Kidney (tissue), 14 donors: ENCODE data around the gene DCTN4. TPM values are rescaled to one million over a fixed set of nuclear protein-coding genes. Genes with fewer than 3 reads are reported as not detected.
A peak's percentile ranks its signal among the peaks of the same experiment; 100 is the strongest.

ENCODE experiments used
- DNase-seq, 5 donors: peaks; one replicate each; pipeline ENCODE4 v3.0.0-alpha.2; 2013 to 2020
- FAIRE-seq: peaks from 2 replicates; lab custom pipeline; 2012; peaks lifted over from hg19 to GRCh38; lab: Jason Lieb, UNC
- H3K27ac ChIP-seq, 2 donors: one replicate each; pipeline ENCODE4 v1.7.0; 2013; ENCODE audit warnings: low read depth in 2 of 2, low read length in 2 of 2, inconsistent platforms in 1 of 2
- H3K27me3 ChIP-seq: one replicate; pipeline ENCODE4 v1.7.1; 2013; ENCODE audit warnings: low read length, inconsistent platforms; ENCODE audit not compliant: control insufficient read depth, insufficient read depth
- H3K36me3 ChIP-seq, 3 donors: one replicate each; pipeline versions ENCODE4 v1.7.0 to v1.7.1; 2013; ENCODE audit warnings: low read length in 3 of 3, control low read depth in 1 of 3, inconsistent platforms in 1 of 3; ENCODE audit not compliant: insufficient read depth in 3 of 3, control insufficient read depth in 2 of 3
- H3K4me1 ChIP-seq, 3 donors: one replicate each; pipeline versions ENCODE4 v1.7.0 to v1.7.1; 2013; ENCODE audit warnings: low read length in 3 of 3, inconsistent platforms in 1 of 3, low read depth in 1 of 3; ENCODE audit not compliant: control insufficient read depth in 2 of 3, insufficient read depth in 2 of 3
- H3K4me3 ChIP-seq, 3 donors: one replicate each; pipeline versions ENCODE4 v1.7.0 to v1.8.1; 2013; ENCODE audit warnings: low read length in 3 of 3, control low read depth in 1 of 3, inconsistent platforms in 1 of 3
- H3K9ac ChIP-seq, 3 donors: one replicate each; pipeline versions ENCODE4 v1.7.0 to v1.7.1; 2013; ENCODE audit warnings: low read length in 3 of 3, control low read depth in 1 of 3, inconsistent platforms in 1 of 3
- H3K9me3 ChIP-seq, 3 donors: one replicate each; pipeline versions ENCODE4 v1.7.0 to v1.7.1; 2013; ENCODE audit warnings: low read length in 3 of 3, control low read depth in 1 of 3, inconsistent platforms in 1 of 3; ENCODE audit not compliant: control insufficient read depth in 2 of 3, insufficient read depth in 1 of 3
- intact Hi-C: fragments of 100-400 bp; cut with DNase I; formaldehyde crosslinking; loops from one replicate; pipeline ENCODE4 v1.11.1; 2022
- polyA plus RNA-seq: library from polyadenylated mRNA; stranded (reverse); fragments of 350-450 nt; fragmentation: Illumina TruSeq; extraction: RNeasy Lipid Tissue Mini Kit (QIAGEN cat#74804); gene quantifications from one replicate; pipeline ENCODE4 v1.2.3, GENCODE V29; 2014; ENCODE audit warnings: low read depth, low replicate concordance; ENCODE audit not compliant: insufficient read depth
- total RNA-seq: library from RNA; stranded (reverse); fragmentation: NEBNext Ultra II Directional; extraction: Animal tissue kit (Norgen Biotek cat#: 25700); gene quantifications from one replicate; pipeline ENCODE4 v1.2.1, GENCODE V29; 2021
- TF ChIP-seq, protein P1 (sequence below): IDR thresholded peaks from 3 replicates; pipeline ENCODE4 v1.5.1; 2012; ENCODE audit warnings: mild to moderate bottlenecking, moderate library complexity, borderline replicate concordance; ENCODE audit not compliant: insufficient read depth; ENCODE audit errors: extremely low read depth
- donor health status: control.
- donor health status: control.
- donor health status: control.
- donor health status: control.
- donor health status: control.
- donor health status: DM: yes; HTN: yes; CAD: no.
- donor health status: Normal renal cell carcinoma (clear cell type).

DCTN4 gene
- total and polyA plus RNA-seq, 2 donors from 2014 or later, result 17.5 to 59.1 TPM

DNA sequence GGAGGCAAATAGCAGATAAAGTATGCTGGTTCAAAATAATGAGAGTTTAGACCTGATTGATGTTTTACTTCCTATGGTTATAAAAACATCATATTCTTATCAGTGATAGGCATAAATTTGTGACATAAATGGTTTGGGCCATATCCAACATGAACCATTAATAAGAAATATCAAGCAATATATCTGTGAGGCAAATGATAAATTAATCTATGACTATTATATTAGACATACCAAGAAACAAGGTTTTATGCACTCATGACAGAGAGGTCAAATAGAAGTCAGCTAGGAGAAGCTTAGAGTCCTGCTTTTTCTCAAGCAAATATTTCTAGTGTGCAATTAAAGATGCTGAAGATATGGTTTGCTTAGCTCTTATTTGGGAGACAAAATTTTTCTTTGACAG, 30.2 kb upstream of the DCTN4 start:
- no peak for FAIRE-seq
- H3K4me1 ChIP-seq, result peaks cover 0 to 12% (median 11%) of the 10 kb centered on the region in 3 donors
- TF ChIP-seq, protein P1, sequence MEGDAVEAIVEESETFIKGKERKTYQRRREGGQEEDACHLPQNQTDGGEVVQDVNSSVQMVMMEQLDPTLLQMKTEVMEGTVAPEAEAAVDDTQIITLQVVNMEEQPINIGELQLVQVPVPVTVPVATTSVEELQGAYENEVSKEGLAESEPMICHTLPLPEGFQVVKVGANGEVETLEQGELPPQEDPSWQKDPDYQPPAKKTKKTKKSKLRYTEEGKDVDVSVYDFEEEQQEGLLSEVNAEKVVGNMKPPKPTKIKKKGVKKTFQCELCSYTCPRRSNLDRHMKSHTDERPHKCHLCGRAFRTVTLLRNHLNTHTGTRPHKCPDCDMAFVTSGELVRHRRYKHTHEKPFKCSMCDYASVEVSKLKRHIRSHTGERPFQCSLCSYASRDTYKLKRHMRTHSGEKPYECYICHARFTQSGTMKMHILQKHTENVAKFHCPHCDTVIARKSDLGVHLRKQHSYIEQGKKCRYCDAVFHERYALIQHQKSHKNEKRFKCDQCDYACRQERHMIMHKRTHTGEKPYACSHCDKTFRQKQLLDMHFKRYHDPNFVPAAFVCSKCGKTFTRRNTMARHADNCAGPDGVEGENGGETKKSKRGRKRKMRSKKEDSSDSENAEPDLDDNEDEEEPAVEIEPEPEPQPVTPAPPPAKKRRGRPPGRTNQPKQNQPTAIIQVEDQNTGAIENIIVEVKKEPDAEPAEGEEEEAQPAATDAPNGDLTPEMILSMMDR, result no peak
- H3K4me3 ChIP-seq, result no peak overlapping the region
- H3K36me3 ChIP-seq, result no peaks in the 10 kb centered on the region
- no peaks in the 10 kb centered on the region for H3K27me3 ChIP-seq
- no peak overlapping the region for H3K9ac ChIP-seq
- peak overlapping the region in 1 of 2 donors; percentile 10 for H3K27ac ChIP-seq
- no peaks in the 10 kb centered on the region for H3K9me3 ChIP-seq
- peak in 2 of 5 donors; percentile 44 to 55 for DNase-seq
- intact Hi-C loops, result no loop called here

GRCh38 chr5:150787656-150788055, 28.8 kb upstream of the DCTN4 start:
- FAIRE-seq (peak; percentile 70), DNase-seq (no peak)
- no peaks in the 10 kb centered on the region for H3K27me3 ChIP-seq
- no peak overlapping the region for H3K4me3 ChIP-seq
- intact Hi-C loops, result no loop called here
- peak overlapping the region in 1 of 2 donors; percentile 12 for H3K27ac ChIP-seq
- TF ChIP-seq, protein P1, result no peak
- H3K36me3 ChIP-seq, result no peaks in the 10 kb centered on the region
- H3K4me1 ChIP-seq, result peaks cover 7 to 20% (median 19%) of the 10 kb centered on the region in 3 donors
- no peaks in the 10 kb centered on the region for H3K9me3 ChIP-seq
- no peak overlapping the region for H3K9ac ChIP-seq

DNA sequence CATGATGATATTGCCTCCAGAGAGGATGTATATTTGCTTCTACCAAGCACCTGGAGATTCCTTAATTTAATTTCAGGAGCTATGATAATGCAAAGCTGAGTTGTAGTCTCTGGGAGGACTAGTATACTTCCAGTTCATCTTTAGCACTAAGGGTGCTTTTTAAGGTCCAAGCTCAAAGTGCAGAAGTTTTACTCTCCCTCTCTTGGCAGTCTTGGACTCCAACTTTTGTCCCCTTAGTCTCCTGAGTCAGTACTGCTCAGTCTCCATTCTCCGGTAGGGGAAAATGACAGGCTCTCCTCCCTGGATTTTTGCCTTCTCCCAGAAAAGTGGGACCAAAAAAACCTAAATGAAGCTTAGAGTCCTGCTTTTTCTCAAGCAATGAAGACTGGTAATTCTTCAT, 28.1 kb upstream of the DCTN4 start:
- TF ChIP-seq, protein P1, result no peak
- H3K4me3 ChIP-seq, result no peak overlapping the region
- H3K27ac ChIP-seq, result no peak overlapping the region
- DNase-seq (no peak), FAIRE-seq (no peak)
- no peaks in the 10 kb centered on the region for H3K36me3 ChIP-seq
- H3K9ac ChIP-seq, result no peak overlapping the region
- no peaks in the 10 kb centered on the region for H3K27me3 ChIP-seq
- H3K4me1 ChIP-seq, result peaks cover 7 to 27% (median 23%) of the 10 kb centered on the region in 3 donors
- intact Hi-C loops, result no loop called here
- no peaks in the 10 kb centered on the region for H3K9me3 ChIP-seq

GRCh38 chr5:150785950-150786349, 27.1 kb upstream of the DCTN4 start:
- H3K4me1 ChIP-seq, result peaks cover 7 to 35% (median 26%) of the 10 kb centered on the region in 3 donors
- no peak overlapping the region for H3K9ac ChIP-seq
- H3K4me3 ChIP-seq, result no peak overlapping the region
- no peaks in the 10 kb centered on the region for H3K27me3 ChIP-seq
- H3K27ac ChIP-seq, result no peak overlapping the region
- intact Hi-C loops, result no loop called here
- TF ChIP-seq, protein P1, result no peak
- DNase-seq (no peak), FAIRE-seq (no peak)
- H3K36me3 ChIP-seq, result no peaks in the 10 kb centered on the region
- no peaks in the 10 kb centered on the region for H3K9me3 ChIP-seq
